PC-9 (cell line): ENCODE results near the gene C4orf36. TPM values are rescaled to one million over a fixed set of nuclear protein-coding genes. Genes with fewer than 3 reads are reported as not detected.

Experiments used
- BruUV-seq: library from RNA; stranded (reverse); fragments of 400-500 nt; replicated peaks from 2 replicates; lab custom pipeline; 2021; lab: Mats Ljungman, UMichigan
- CTCF ChIA-PET: fragments of 300-600 bp; sonication (Branson Sonifier 250); formaldehyde crosslinking; loops from one replicate; lab custom pipeline; 2022; ENCODE audit warnings: antibody characterized with exemption; lab: Charles Lee
- POLR2A ChIA-PET: fragments of 300-600 bp; sonication (Branson Sonifier 250); formaldehyde crosslinking; loops from one replicate; lab custom pipeline; 2022; ENCODE audit warnings: antibody characterized with exemption; ENCODE audit not compliant: unreplicated experiment; lab: Charles Lee
- DNase-seq, 2 experiments: peaks; one replicate each; pipeline versions ENCODE4 v3.0.0 to v3.0.0-alpha.2; 2015 to 2022; ENCODE audit warnings: mixed read lengths in 1 of 2
- H2AFZ ChIP-seq: fragments of 200-600 bp; sonication (generic); 2 replicates; pipeline ENCODE4 v1.8.1; 2017; ENCODE audit warnings: antibody characterized with exemption
- H3F3A ChIP-seq: fragments of 200-600 bp; sonication (generic); 2 replicates; pipeline ENCODE4 v1.8.1; 2017; ENCODE audit warnings: antibody characterized with exemption, mild to moderate bottlenecking, low read depth; ENCODE audit not compliant: insufficient read depth
- H3K27ac ChIP-seq: fragments of 200-600 bp; sonication (generic); 2 replicates; pipeline ENCODE4 v1.6.1; 2016; ENCODE audit warnings: mixed run types
- H3K27me3 ChIP-seq: fragments of 200-600 bp; sonication (generic); 2 replicates; pipeline ENCODE4 v1.6.1; 2016; ENCODE audit warnings: low read depth, mixed run types; ENCODE audit not compliant: insufficient read depth
- H3K36me3 ChIP-seq: fragments of 200-600 bp; sonication (generic); 2 replicates; pipeline ENCODE4 v1.6.1; 2016; ENCODE audit warnings: low read depth, mixed run types
- H3K4me1 ChIP-seq: fragments of 200-600 bp; sonication (generic); replicated peaks from 2 replicates; pipeline ENCODE4 v1.6.1; 2016; ENCODE audit warnings: mixed run types; ENCODE audit not compliant: insufficient read depth
- H3K4me2 ChIP-seq: fragments of 200-600 bp; sonication (generic); 2 replicates; pipeline ENCODE4 v1.6.1; 2017; ENCODE audit warnings: mixed run types
- H3K4me3 ChIP-seq: fragments of 200-600 bp; sonication (generic); 2 replicates; pipeline ENCODE4 v1.6.1; 2016; ENCODE audit warnings: mixed run types
- H3K79me2 ChIP-seq: fragments of 200-600 bp; sonication (generic); 2 replicates; pipeline ENCODE4 v1.6.1; 2017; ENCODE audit warnings: low read depth, mixed run types
- H3K9me2 ChIP-seq: fragments of 200-600 bp; sonication (generic); 2 replicates; pipeline ENCODE4 v1.8.1; 2017; ENCODE audit warnings: mild to moderate bottlenecking; ENCODE audit not compliant: insufficient read depth
- H3K9me3 ChIP-seq: fragments of 200-600 bp; sonication (generic); 2 replicates; pipeline ENCODE4 v1.8.1; 2016; ENCODE audit warnings: low read depth; ENCODE audit not compliant: insufficient read depth
- H4K20me1 ChIP-seq: fragments of 200-600 bp; sonication (generic); 2 replicates; pipeline ENCODE4 v1.8.1; 2017; ENCODE audit not compliant: insufficient read depth
- CTCF ChIP-seq: fragments of 200-600 bp; sonication (generic); conservative IDR thresholded peaks from 2 replicates; pipeline ENCODE4 v1.6.1; 2017; ENCODE audit warnings: mixed run types, antibody characterized with exemption, mild to moderate bottlenecking, moderate library complexity
- EZH2 ChIP-seq: fragments of 200-600 bp; sonication (generic); IDR thresholded peaks from 2 replicates; pipeline ENCODE4 v1.8.0; 2017; ENCODE audit warnings: antibody characterized with exemption, low read depth
- intact Hi-C: fragments of 100-400 bp; cut with micrococcal nuclease; formaldehyde crosslinking; loops from one replicate; pipeline ENCODE4 v1.10.0; 2022; ENCODE audit not compliant: unreplicated experiment
- total RNA-seq: library from RNA; stranded (reverse); gene quantifications from 2 replicates; pipeline ENCODE4 v1.2.3, GENCODE V29; 2021

Gene C4orf36
- total RNA-seq, 1 experiment from 2014 or later: not detected

GRCh38 chr4:86935853-86936733 lies 43.9 kb upstream of the C4orf36 start:
- TSS peak; percentile 48 for BruUV-seq
- peak overlapping the region; percentile 75 for H3K4me3 ChIP-seq
- no peaks in the 10 kb centered on the region for H3K9me3 ChIP-seq
- DNase-seq: peak; percentile 69 to 80
- no peaks in the 10 kb centered on the region for H3K27me3 ChIP-seq
- no peaks in the 10 kb centered on the region; the same call in 1 of the 2 replicates for H4K20me1 ChIP-seq
- H3K4me1 ChIP-seq: peaks cover 37% of the 10 kb centered on the region
- H2AFZ ChIP-seq: peak overlapping the region; percentile 81
- H3K27ac ChIP-seq: peak overlapping the region; percentile 83
- H3F3A ChIP-seq: peaks cover 28% of the 10 kb centered on the region
- H3K9me2 ChIP-seq: no peaks in the 10 kb centered on the region
- TF ChIP-seq EZH2: no peak
- TF ChIP-seq CTCF: no peak
- H3K4me2 ChIP-seq: peak overlapping the region; percentile 89
- intact Hi-C loops: loop anchor here (1.0 to 5.0 kb wide), 4 partner anchors 21 to 286 kb away; partner anchors contain the start of gene KLHL8
- POLR2A ChIA-PET: interaction anchor here (0.5 to 0.7 kb wide), 7 partner anchors 8 to 149 kb away, joined by 3 to 17 read pairs (median 4); no protein-coding TSS in a partner anchor
- H3K36me3 ChIP-seq: no peaks in the 10 kb centered on the region
- H3K79me2 ChIP-seq: peaks cover 46% of the 10 kb centered on the region
- CTCF ChIA-PET: interaction anchor here (0.5 to 1.2 kb wide), 2 partner anchors 8 to 14 kb away, joined by 3 to 4 read pairs; no protein-coding TSS in a partner anchor

- Histone ChIP-seq H4K20me1 (no peaks in the 10 kb centered on the region; the same call in 1 of the 2 replicates), H3K27ac (peak overlapping the region; percentile 83), H2AFZ (peak overlapping the region; percentile 81), H3K9me2 (no peaks in the 10 kb centered on the region), H3K4me1 (peaks cover 37% of the 10 kb centered on the region), H3K4me2 (peak overlapping the region; percentile 89), H3K27me3 (no peaks in the 10 kb centered on the region), H3F3A (peaks cover 28% of the 10 kb centered on the region), H3K9me3 (no peaks in the 10 kb centered on the region), H3K4me3 (peak overlapping the region; percentile 75), H3K79me2 (peaks cover 40% of the 10 kb centered on the region), H3K36me3 (no peaks in the 10 kb centered on the region)
- TSS peak; percentile 39 for BruUV-seq
- intact Hi-C loops: loop anchor here (5.0 kb wide), 2 partner anchors 37 to 287 kb away; partner anchors contain the start of gene KLHL8
- no peak for DNase-seq
- TF ChIP-seq CTCF (no peak), EZH2 (no peak)
- ChIA-PET POLR2A (interaction anchor here (0.7 to 1.2 kb wide), 2 partner anchors 21 to 71 kb away, joined by 3 to 7 read pairs; no protein-coding TSS in a partner anchor), CTCF (no interaction called here)
Observed at GRCh38 chr4:86935566-86935852, 43.3 kb upstream of the C4orf36 start.

GRCh38 chr4:86934771-86935565 lies 42.7 kb upstream of the C4orf36 start, which contains the start of gene AFF1:
Gene AFF1 (plus strand): TSS chr4:86935011. CDS start chr4:86948534, 13,523 bp downstream.
- Histone ChIP-seq H3K9me3 (no peaks in the 10 kb centered on the region), H3K27me3 (no peaks in the 10 kb centered on the region), H3K9me2 (no peaks in the 10 kb centered on the region), H3K27ac (peak within 1 kb of the TSS; percentile 83), H3F3A (peaks cover 28% of the 10 kb centered on the region), H2AFZ (peak within 1 kb of the TSS; percentile 88), H3K36me3 (no peaks in the 10 kb centered on the region), H3K4me3 (peak within 1 kb of the TSS; percentile 75), H3K4me2 (peak within 1 kb of the TSS; percentile 91), H3K4me1 (peaks cover 36% of the 10 kb centered on the region), H4K20me1 (no peaks in the 10 kb centered on the region; the same call in 1 of the 2 replicates), H3K79me2 (peaks cover 35% of the 10 kb centered on the region)
- DNase-seq: peak; percentile 77 to 88
- no peak for TF ChIP-seq EZH2
- TF ChIP-seq CTCF: 0 out of 2 replicates have a peak, but pooled peaks have one; percentile 23
- CTCF ChIA-PET: interaction anchor here (0.5 to 1.3 kb wide), 6 partner anchors 12 to 1099 kb away, joined by 3 to 9 read pairs (median 4); partner anchors contain the start of gene PTPN13
- no TSS peak for BruUV-seq
- intact Hi-C loops: loop anchor here (5.0 kb wide), 2 partner anchors 37 to 287 kb away; partner anchors contain the start of gene KLHL8
- POLR2A ChIA-PET: interaction anchor here (0.6 to 1.2 kb wide), 7 partner anchors 8 to 1390 kb away, joined by 3 to 11 read pairs (median 7); no protein-coding TSS in a partner anchor
